ENCODE data around the gene MIA. TPM values are rescaled to one million over a fixed set of nuclear protein-coding genes. Genes with fewer than 3 reads are reported as not detected.

Gene MIA
- total and polyA plus RNA-seq, 2 of the 8 experiments (the other 6 are each of a cell fraction or from before 2014, with no cell fraction given), result not detected

- Histone ChIP-seq H3K4me1 (replicated peaks in 1 of 4; ENCODE audit: control insufficient read depth in 3 of 4, insufficient read depth in 4 of 4, low read length in 3 of 4) (peaks cover 0 to 29% (median 18%) of the 10 kb centered on the region in 4 experiments; a peak in 6 of 7 replicates), H3K79me1 (ENCODE audit: low read depth, low read length) (peaks cover 17% of the 10 kb centered on the region), H3K18ac (ENCODE audit: extremely low read depth, low read length) (peak overlapping the region; percentile 78; the same call in 1 of the 2 replicates), H3K27me3 (replicated peaks in 1 of 4; ENCODE audit: control insufficient read depth in 3 of 4, extremely low read depth in 1 of 4, insufficient read depth in 3 of 4, low read length in 3 of 4) (no peaks in the 10 kb centered on the region), H3K9ac (replicated peaks in 1 of 4; ENCODE audit: extremely low read depth in 1 of 4, low read depth in 3 of 4, low read length in 3 of 4) (peak overlapping the region; percentile 56 to 69 (median 66)), H4K5ac (ENCODE audit: insufficient read length, low read depth, low read length) (peak overlapping the region; percentile 53), H3K23me2 (ENCODE audit: low read depth, low read length) (peaks cover 6% of the 10 kb centered on the region), H3K36me3 (ENCODE audit: control insufficient read depth in 2 of 4, insufficient read depth in 4 of 4, low read length in 3 of 4) (peaks cover 3 to 25% (median 6%) of the 10 kb centered on the region in 4 experiments; a peak in 6 of 8 replicates), H4K8ac (ENCODE audit: extremely low read depth, insufficient read depth, low read length) (peak overlapping the region; percentile 85; the same call in 1 of the 2 replicates), H2BK120ac (replicated peaks; ENCODE audit: low read depth, low read length) (peak overlapping the region; percentile 70), H4K20me1 (replicated peaks in 1 of 2; ENCODE audit: control insufficient read depth in 1 of 2, insufficient read depth in 2 of 2, low read length in 2 of 2) (peaks cover 16 to 25% of the 10 kb centered on the region in 2 experiments), H2AK5ac (ENCODE audit: low read depth, low read length) (no peak overlapping the region; the same call in 1 of the 2 replicates), H4K91ac (replicated peaks; ENCODE audit: insufficient read length, low read length) (peak overlapping the region; percentile 61), H3K4me3 (ENCODE audit: extremely low read depth in 1 of 4, insufficient read depth in 2 of 4, low read depth in 3 of 4, low read length in 4 of 4) (peak overlapping the region; percentile 52 to 70 (median 64)), H3K56ac (replicated peaks; ENCODE audit: insufficient read length, low read depth, low read length) (peak overlapping the region; percentile 3), H3K9me3 (ENCODE audit: insufficient read depth in 2 of 2, low read depth in 1 of 2, low read length in 1 of 2) (no peaks in the 10 kb centered on the region), H3K23ac (ENCODE audit: insufficient read length) (no peak overlapping the region), H3K27ac (ENCODE audit: low read depth, low read length) (peak overlapping the region; percentile 79), H2BK20ac (ENCODE audit: low read length) (no peak overlapping the region), H2BK15ac (ENCODE audit: low read length) (no peak overlapping the region), H2AFZ (ENCODE audit: low read length) (peak overlapping the region; percentile 47; the same call in 1 of the 2 replicates), H3K4me2 (ENCODE audit: insufficient read depth in 1 of 2, low read depth in 2 of 2, low read length in 2 of 2) (peak overlapping the region; percentile 36 to 74), H3K14ac (ENCODE audit: insufficient read length) (no peak overlapping the region), H2BK5ac (ENCODE audit: low read depth, low read length) (peak overlapping the region; percentile 36), H2BK12ac (ENCODE audit: low read depth, low read length) (peak overlapping the region; percentile 18), H3K4ac (replicated peaks; ENCODE audit: insufficient read length, low read depth, low read length) (no peak overlapping the region), H3K79me2 (ENCODE audit: control insufficient read depth in 1 of 2, insufficient read depth in 2 of 2, low read length in 2 of 2) (peaks cover 14 to 38% of the 10 kb centered on the region in 2 experiments)
- FAIRE-seq (peak; percentile 7), DNase-seq (ENCODE audit: low read depth in 1 of 2, low spot score in 2 of 2) (peak; percentile 69 to 82)
- ChIA-PET CTCF (ENCODE audit: partially characterized antibody) (interaction anchor here (0.6 to 4.0 kb wide), 13 partner anchors 9 to 203 kb away, joined by 3 to 29 read pairs (median 5); partner anchors contain the start of gene RAB4B), POLR2A (ENCODE audit: partially characterized antibody) (interaction anchor here (0.6 to 15.7 kb wide), 23 partner anchors 9 to 1740 kb away, joined by 3 to 241 read pairs (median 6); partner anchors contain the start of genes ACTMAP, COQ8B, ITPKC and MIA)
- 13% methylated on average over 28 of the region's 28 CpGs; no CpG with 5 or more reads in 1 of the 2 experiments for WGBS, 2 experiments (ENCODE audit: extremely low coverage in 1 of 2, insufficient coverage in 1 of 2, insufficient read length in 1 of 2, insufficient replicate concordance in 2 of 2, low coverage in 1 of 2, low lambda C conversion rate in 2 of 2, missing lambda C conversion rate in 1 of 2)
- TF ChIP-seq CTBP2 (IDR thresholded peaks at IDR 0.05; ENCODE audit: borderline replicate concordance, insufficient read depth, insufficient read length, low read length) (no peak), POLR2AphosphoS5 (IDR thresholded peaks at IDR 0.05; ENCODE audit: low read depth, low read length) (peak; percentile 91), KDM1A (IDR thresholded peaks at IDR 0.05; ENCODE audit: borderline replicate concordance, low read length) (no peak), CREB1 (IDR thresholded peaks at IDR 0.05) (peak; percentile 41; the same call in 1 of the 2 replicates), RFX5 (IDR thresholded peaks at IDR 0.05; ENCODE audit: borderline replicate concordance, low read depth, low read length) (no peak)
Measured at GRCh38 chr19:40797963-40798682, 22.8 kb downstream of the MIA start.

All from H1 (cell line).